IMR-90 (cell line): ENCODE measurements around the gene SSPN.

Source experiments
- CTCF ChIP-seq: conservative IDR thresholded peaks from 2 replicates; pipeline ENCODE4 v1.5.1; 2012; ENCODE audit warnings: mild to moderate bottlenecking, low read depth, low read length, improper control_type of control experiment
- POLR2A ChIP-seq: IDR thresholded peaks from 2 replicates; pipeline ENCODE4 v1.6.1; 2012; ENCODE audit warnings: mild to moderate bottlenecking, low read depth, low read length
- RAD21 ChIP-seq: IDR thresholded peaks from 2 replicates; pipeline ENCODE4 v1.6.1; 2012; ENCODE audit warnings: low read length, improper control_type of control experiment
- RCOR1 ChIP-seq: IDR thresholded peaks from 2 replicates; pipeline ENCODE4 v1.6.1; 2012; ENCODE audit warnings: mild to moderate bottlenecking, low read length, improper control_type of control experiment; ENCODE audit not compliant: insufficient replicate concordance
- SMC3 ChIP-seq: fragments of 150-350 bp; IDR thresholded peaks from 2 replicates; pipeline ENCODE4 v1.6.1; 2016; ENCODE audit warnings: low read depth, mild to moderate bottlenecking, antibody characterized with exemption, low read length, moderate library complexity
- USF2 ChIP-seq: fragments of 150-350 bp; IDR thresholded peaks from 2 replicates; pipeline ENCODE4 v1.6.1; 2017; ENCODE audit warnings: mild to moderate bottlenecking, antibody characterized with exemption, low read length, low read depth

GRCh38 chr12:26245175-26245942 lies 50.0 kb downstream of the SSPN start:
- TF ChIP-seq CTCF (no peak), POLR2A (no peak), USF2 (no peak), RAD21 (no peak), SMC3 (no peak), RCOR1 (no peak)
